OCI-LY7 (cell line): ENCODE measurements around the gene ZNF774. TPM values are rescaled to one million over a fixed set of nuclear protein-coding genes. Genes with fewer than 3 reads are reported as not detected.

Source experiments
- BruUV-seq: library from RNA; stranded (reverse); fragments of 400-500 nt; replicated peaks from 2 replicates; lab custom pipeline; 2021; lab: Mats Ljungman, UMichigan
- CTCF ChIA-PET: fragments of 300-600 bp; sonication (Branson Sonifier 250); formaldehyde crosslinking; loops from one replicate; lab custom pipeline; 2022; ENCODE audit warnings: antibody characterized with exemption; ENCODE audit not compliant: unreplicated experiment; lab: Charles Lee
- POLR2A ChIA-PET: fragments of 300-600 bp; sonication (Branson Sonifier 250); formaldehyde crosslinking; loops from one replicate; lab custom pipeline; 2022; ENCODE audit warnings: antibody characterized with exemption; lab: Charles Lee
- DNase-seq: peaks from one replicate; pipeline ENCODE4 v3.0.0-alpha.2; 2015; ENCODE audit warnings: low spot score
- H2AFZ ChIP-seq: fragments of 200-600 bp; sonication (generic), shearing (Covaris generic); 2 replicates; pipeline ENCODE4 v1.6.1; 2014; ENCODE audit warnings: mild to moderate bottlenecking, antibody characterized with exemption, low read length, moderate library complexity
- H3K27ac ChIP-seq: fragments of 200-600 bp; sonication (generic); 2 replicates; pipeline ENCODE4 v1.5.1; 2014; ENCODE audit warnings: mixed run types, low read depth, mild to moderate bottlenecking, moderate library complexity, low read length, inconsistent platforms; ENCODE audit not compliant: poor library complexity, severe bottlenecking
- H3K36me3 ChIP-seq: fragments of 200-600 bp; sonication (generic); 2 replicates; pipeline ENCODE4 v1.6.1; 2014; ENCODE audit warnings: mild to moderate bottlenecking, antibody characterized with exemption, low read length, moderate library complexity, mixed read lengths; ENCODE audit not compliant: insufficient read depth
- H3K4me1 ChIP-seq: fragments of 200-600 bp; sonication (generic); 2 replicates; pipeline ENCODE4 v1.5.1; 2014; ENCODE audit warnings: mild to moderate bottlenecking, low read length; ENCODE audit not compliant: insufficient read depth, poor library complexity, severe bottlenecking
- H3K4me2 ChIP-seq: fragments of 200-600 bp; sonication (generic); 2 replicates; pipeline ENCODE4 v1.6.1; 2014; ENCODE audit warnings: mild to moderate bottlenecking, low read length
- H3K4me3 ChIP-seq: fragments of 200-600 bp; sonication (generic); 2 replicates; pipeline ENCODE4 v1.5.1; 2014; ENCODE audit warnings: mild to moderate bottlenecking, low read depth, low read length; ENCODE audit not compliant: poor library complexity, severe bottlenecking
- H3K79me2 ChIP-seq: fragments of 200-600 bp; sonication (generic); 2 replicates; pipeline ENCODE4 v1.6.1; 2016; ENCODE audit warnings: low read depth, mild to moderate bottlenecking, low read length, moderate library complexity, mixed read lengths; ENCODE audit not compliant: insufficient read depth
- H3K9me2 ChIP-seq: fragments of 200-600 bp; sonication (generic); 2 replicates; pipeline ENCODE4 v1.6.1; 2016; ENCODE audit warnings: mild to moderate bottlenecking, low read length, mixed read lengths; ENCODE audit not compliant: insufficient read depth
- H3K9me3 ChIP-seq: fragments of 200-600 bp; sonication (generic); 2 replicates; pipeline ENCODE4 v1.6.1; 2014; ENCODE audit warnings: mild to moderate bottlenecking, mixed run types, low read length, mixed read lengths
- H4K20me1 ChIP-seq: fragments of 200-600 bp; sonication (generic); 2 replicates; pipeline ENCODE4 v1.6.1; 2014; ENCODE audit warnings: mild to moderate bottlenecking, antibody characterized with exemption, low read length, moderate library complexity, mixed read lengths; ENCODE audit not compliant: insufficient read depth
- CTCF ChIP-seq: fragments of 200-600 bp; sonication (generic); conservative IDR thresholded peaks from 2 replicates; pipeline ENCODE4 v1.5.1; 2014; ENCODE audit warnings: mild to moderate bottlenecking, antibody characterized with exemption, low read length, moderate library complexity, mixed read lengths
- EZH2phosphoT487 ChIP-seq: fragments of 200-600 bp; sonication (generic); IDR thresholded peaks from 2 replicates; pipeline ENCODE4 v1.6.1; 2018; ENCODE audit warnings: low read depth, borderline replicate concordance, mild to moderate bottlenecking, mixed run types, antibody characterized with exemption, low read length, moderate library complexity, mixed read lengths
- intact Hi-C: fragments of 100-400 bp; cut with micrococcal nuclease; formaldehyde crosslinking; loops from one replicate; pipeline ENCODE4 v1.10.0; 2022; ENCODE audit not compliant: unreplicated experiment
- total RNA-seq, 2 experiments: library from RNA; depleted of rRNA in 1 of 2; stranded (reverse); fragments of >200 nt in 1 of 2; shearing (Covaris generic) in 1 of 2; gene quantifications; 2 replicates each; pipeline ENCODE4 v1.2.3, GENCODE V29; 2014 to 2022

ZNF774 gene
- total RNA-seq, 2 experiments from 2014 or later: 1.2 to 1.6 TPM

- H2AFZ ChIP-seq: peak within 1 kb of the TSS; percentile 99
- intact Hi-C loops: loop anchor here (5.0 kb wide), 1 partner anchor 545 kb away; the partner anchor contains the start of gene HDDC3
- BruUV-seq: no TSS peak
These were observed 35.7 kb downstream of the ZNF774 start, which contains the start of gene IQGAP1 for GRCh38 chr15:90387534-90388461. IQGAP1 (plus strand) TSS chr15:90388242; CDS start chr15:90388342, 100 bp downstream.

GRCh38 chr15:90388462-90389380 is 36.6 kb downstream of the ZNF774 start:
- Histone ChIP-seq H2AFZ (peak overlapping the region; percentile 52), H3K4me3 (peak overlapping the region; percentile 84), H3K27ac (peak overlapping the region; percentile 71), H4K20me1 (peaks cover 11% of the 10 kb centered on the region), H3K9me2 (no peaks in the 10 kb centered on the region), H3K79me2 (peaks cover 51% of the 10 kb centered on the region), H3K36me3 (peaks cover 32% of the 10 kb centered on the region), H3K4me1 (peaks cover 26% of the 10 kb centered on the region), H3K4me2 (peak overlapping the region; percentile 73), H3K9me3 (no peaks in the 10 kb centered on the region)
- BruUV-seq: no TSS peak
- CTCF ChIA-PET: interaction anchor here (0.7 to 1.1 kb wide), 3 partner anchors 37 to 95 kb away, joined by 3 read pairs; no protein-coding TSS in a partner anchor
- TF ChIP-seq CTCF (0 out of 2 replicates have a peak, but pooled peaks have one; percentile 20), EZH2phosphoT487 (no peak)
- DNase-seq: peak; percentile 76
- intact Hi-C loops: loop anchor here (5.0 kb wide), 1 partner anchor 544 kb away; the partner anchor contains the start of gene HDDC3
- POLR2A ChIA-PET: interaction anchor here (0.5 to 2.8 kb wide), 11 partner anchors 11 to 156 kb away, joined by 3 to 25 read pairs (median 4); no protein-coding TSS in a partner anchor

More at GRCh38 chr15:90387534-90388461, 35.7 kb downstream of the ZNF774 start, which contains the start of gene IQGAP1:
- H3K9me3 ChIP-seq: no peaks in the 10 kb centered on the region
- H3K4me3 ChIP-seq: peak within 1 kb of the TSS; percentile 84
- ChIA-PET CTCF (interaction anchor here (0.6 to 1.1 kb wide), 7 partner anchors 10 to 1029 kb away, joined by 3 to 4 read pairs (median 3); no protein-coding TSS in a partner anchor), POLR2A (interaction anchor here (0.7 to 2.8 kb wide), 15 partner anchors 10 to 468 kb away, joined by 3 to 25 read pairs (median 6); no protein-coding TSS in a partner anchor)
- peaks cover 42% of the 10 kb centered on the region for H3K79me2 ChIP-seq
- peak within 1 kb of the TSS; percentile 71 for H3K27ac ChIP-seq
- peak within 1 kb of the TSS; percentile 91 for H3K4me2 ChIP-seq
- DNase-seq: peak; percentile 98
- H3K36me3 ChIP-seq: peaks cover 24% of the 10 kb centered on the region
- peaks cover 27% of the 10 kb centered on the region for H3K4me1 ChIP-seq
- TF ChIP-seq CTCF (no peak), EZH2phosphoT487 (no peak)
- H4K20me1 ChIP-seq: peaks cover 11% of the 10 kb centered on the region
- no peaks in the 10 kb centered on the region for H3K9me2 ChIP-seq
